GM21381 (cell line): ENCODE data around the gene CRK.
A peak's percentile ranks its signal among the peaks of the same experiment; 100 is the strongest.
"Not testable (repeated sequence)": the region's sequence is repeated elsewhere in the genome, so short reads cannot be mapped to it uniquely, and the experiment has no call there.

Source experiments
- ATAC-seq: cut with Tn5 transposase; IDR thresholded peaks from one replicate; pipeline ENCODE4 v1.9.1; 2021; ENCODE audit warnings: mild to moderate bottlenecking, moderate library complexity; ENCODE audit not compliant: unreplicated experiment

The CRK gene

DNA sequence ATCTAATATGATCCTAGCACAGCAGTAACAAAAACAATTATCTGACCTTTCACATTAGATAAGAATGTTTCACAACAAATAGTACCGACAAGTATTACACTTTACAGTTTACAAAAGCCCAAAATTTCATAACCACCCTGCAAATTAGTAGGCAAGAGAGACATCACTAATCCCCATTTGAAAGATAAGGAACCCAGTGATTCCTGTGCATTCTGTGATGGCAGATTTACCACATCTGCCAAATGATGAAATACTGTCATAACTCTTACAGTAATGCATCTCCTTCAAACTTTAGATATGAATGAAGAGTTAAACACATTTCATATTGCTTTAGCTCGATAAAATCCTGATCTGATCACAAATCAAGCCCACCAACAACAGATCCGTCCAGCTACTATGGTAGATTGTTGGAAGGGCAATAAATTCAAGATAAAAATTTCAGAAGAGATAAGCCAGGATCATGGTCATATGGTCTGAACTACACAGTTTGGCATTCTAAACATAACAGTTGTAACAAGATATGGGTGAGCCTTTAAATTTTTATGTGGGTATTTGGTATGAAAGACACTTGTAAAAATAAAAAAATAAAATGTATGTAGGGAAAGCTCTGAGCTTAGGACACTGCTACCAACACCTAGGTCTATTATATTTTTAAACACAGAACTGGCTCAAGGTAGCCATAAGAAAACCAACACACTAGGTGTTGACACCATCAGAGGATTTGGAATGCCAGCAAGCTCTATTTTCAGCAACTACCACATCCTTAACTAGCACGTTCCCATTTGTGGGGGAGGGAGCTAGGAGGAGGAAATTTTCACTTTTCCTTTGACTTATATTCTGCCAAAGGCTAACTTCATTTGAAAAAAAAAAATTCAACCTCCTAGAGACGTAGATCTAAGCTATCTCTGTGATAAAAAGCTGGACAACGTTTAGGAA, 65.3 kb downstream of the CRK start:
- no peak for ATAC-seq

DNA sequence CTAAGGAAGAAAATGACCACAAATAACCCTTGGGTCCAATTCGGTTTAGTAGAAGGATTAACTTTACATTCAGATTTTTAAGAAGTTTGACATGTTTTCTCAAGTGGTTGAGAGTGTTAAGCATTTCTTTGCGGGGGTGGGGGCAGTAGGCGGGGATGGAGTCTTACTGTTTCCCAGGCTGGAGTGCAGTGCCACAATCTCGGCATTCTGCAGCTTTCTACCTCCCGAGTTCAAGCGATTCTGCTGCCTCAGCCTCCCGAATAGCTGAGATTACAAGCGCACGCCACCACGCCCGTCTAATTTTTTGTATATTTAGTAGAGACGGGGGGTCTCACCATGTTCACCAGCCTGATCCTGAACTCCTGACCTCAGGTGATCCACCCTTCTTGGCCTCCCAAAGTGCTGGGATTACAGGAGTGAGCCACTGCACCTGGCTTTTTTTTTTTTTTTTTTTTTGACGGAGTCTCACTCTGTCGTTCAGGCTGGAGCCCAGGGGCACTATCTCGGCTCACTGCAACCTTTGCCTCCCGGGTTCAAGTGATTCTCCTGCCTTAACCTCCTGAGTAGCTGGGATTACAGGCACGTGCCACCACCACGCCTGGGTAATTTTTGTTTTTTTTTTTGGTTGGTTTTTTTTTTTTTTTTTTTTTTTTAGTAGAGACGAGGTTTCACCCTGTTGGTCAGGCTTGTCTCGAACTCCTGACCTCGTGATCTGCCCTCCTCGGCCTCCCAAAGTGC, 68.4 kb downstream of the CRK start:
- not testable (repeated sequence) for ATAC-seq

DNA sequence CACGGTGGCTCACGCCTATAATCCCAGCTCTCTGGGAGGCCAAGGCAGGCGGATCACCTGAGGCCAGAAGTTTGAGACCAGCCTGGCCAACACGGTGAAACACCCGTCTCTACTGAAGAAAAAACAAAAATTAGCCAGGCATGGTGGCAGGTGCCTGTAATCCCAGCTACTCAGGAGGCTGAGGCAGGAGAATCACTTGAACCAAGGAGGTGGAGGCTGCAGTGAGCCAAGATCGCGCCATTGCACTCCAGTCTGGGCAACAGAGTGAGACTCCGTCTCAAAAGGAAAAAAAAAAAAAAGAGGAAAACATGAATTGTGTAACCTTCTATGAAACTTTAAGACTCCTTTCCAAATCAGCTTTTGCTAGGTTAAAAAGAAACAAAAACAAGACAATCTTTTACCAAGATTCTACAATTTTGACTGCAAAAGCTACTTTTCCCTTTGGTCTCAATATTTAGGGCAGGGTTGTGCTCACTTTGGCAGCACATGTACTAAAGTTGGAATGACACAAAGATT, 69.3 kb downstream of the CRK start:
- not testable (repeated sequence) for ATAC-seq

DNA sequence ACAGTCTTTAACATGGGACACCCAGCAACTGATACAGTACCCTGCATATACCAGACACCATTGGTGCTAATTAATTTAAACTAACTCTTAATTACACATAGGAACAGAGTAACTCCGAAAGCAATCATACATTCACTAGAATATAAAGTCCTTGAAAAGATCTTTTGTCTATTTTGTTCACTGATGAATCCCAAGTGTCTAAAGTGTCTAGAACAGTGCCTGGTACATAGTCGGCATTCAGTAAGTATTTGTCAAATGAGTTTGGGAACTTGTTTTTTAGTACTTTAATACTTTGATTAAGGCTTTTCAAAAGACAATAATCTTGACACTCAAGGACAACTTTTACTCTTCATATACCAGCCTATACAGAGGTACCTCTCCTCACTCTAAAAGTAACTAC, 69.8 kb downstream of the CRK start:
- no peak for ATAC-seq

DNA sequence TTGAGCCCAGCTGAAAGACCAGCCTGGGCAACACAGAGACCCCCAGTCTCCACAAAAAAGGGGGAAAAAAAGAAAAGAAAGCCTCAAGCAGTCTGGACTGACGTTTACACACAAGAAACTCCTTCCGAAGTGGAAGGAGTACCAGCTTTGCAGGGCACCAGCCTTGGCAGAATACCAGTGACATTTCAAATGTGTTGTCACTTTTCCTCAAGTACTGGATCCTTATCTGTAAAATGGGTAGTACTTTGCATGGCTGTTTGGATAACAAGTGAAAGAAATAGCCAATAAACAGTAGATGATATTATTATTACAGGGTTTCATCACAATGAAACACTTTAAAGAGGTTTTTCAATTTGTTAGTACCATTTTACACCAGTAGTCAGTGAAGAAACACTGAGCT, 70.2 kb downstream of the CRK start:
- ATAC-seq, result no peak

DNA sequence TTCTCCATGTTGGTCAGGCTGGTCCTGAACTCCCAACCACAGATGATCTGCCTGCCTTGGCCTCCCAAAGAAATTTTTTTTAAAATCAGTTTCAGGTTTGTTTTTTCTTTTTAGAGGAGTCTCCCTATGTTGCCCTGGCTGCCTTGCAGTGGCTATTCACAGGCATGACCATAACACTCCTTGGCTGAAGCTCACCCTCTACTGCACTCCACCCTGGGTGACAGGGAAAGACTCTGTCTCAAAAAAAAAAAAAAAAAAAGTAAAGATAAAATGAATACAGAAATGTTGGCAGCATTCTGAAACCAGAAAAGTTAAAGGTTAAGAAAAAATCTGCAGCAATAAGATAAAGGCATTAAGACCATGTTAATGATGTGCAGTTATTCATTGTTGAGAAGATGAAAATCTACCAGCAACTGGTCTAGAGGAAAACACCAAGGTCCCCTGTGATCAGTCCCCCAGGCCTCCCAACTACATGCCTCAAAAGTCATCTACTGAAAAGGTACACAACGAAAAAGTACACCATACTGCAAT, 71.1 kb downstream of the CRK start:
- ATAC-seq, result no peak

DNA sequence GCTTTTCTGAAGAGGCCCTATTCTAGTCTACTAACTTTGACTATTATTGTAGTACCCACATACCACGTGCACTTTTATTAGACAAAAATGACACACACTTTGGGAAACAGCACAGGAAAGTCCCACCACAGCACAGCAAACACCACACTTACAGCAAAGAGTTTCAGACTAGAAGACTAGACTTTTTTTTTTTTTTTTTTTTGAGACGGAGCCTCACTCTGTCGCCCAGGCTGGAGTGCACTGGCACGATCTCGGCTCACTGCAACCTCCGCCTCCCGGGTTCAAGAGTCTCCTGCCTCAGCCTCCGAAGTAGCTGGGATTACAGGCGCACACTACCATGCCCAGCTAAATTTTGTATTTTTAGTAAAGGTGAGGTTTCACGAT, 76.1 kb downstream of the CRK start:
- ATAC-seq, result no peak

DNA sequence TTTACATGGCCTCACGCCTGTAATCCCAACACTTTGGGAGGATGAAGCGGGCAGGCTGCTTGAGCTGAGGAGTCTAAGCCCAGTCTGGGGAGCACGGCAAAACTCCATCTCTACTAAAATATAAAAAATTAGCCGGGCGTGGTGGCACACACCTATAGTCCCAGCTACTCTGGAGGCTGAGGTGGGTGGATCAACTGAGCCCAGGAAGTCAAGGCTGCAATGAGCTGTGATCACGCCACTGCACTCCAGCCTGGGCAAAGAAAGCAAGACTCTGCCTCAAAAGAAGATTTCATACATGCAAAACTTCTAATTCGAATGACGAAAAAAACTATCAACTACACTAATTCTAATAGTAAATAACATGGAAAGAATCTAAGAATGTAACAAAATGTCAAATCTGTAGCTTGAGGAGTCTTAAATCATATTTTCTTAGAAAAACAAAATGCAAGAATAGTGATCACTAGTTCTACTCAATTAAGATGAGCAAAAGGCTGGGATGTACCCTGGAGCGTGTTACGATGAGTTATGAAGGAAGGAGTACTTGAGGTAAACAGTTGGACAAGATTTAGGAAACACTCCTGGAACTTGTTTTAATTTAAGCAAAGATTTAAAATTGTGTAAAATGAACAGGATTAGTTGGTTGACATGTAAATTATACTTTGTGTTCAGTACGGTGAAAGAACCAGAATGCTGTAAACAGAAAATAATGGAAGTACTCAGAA, 76.7 kb downstream of the CRK start:
- no peak for ATAC-seq

DNA sequence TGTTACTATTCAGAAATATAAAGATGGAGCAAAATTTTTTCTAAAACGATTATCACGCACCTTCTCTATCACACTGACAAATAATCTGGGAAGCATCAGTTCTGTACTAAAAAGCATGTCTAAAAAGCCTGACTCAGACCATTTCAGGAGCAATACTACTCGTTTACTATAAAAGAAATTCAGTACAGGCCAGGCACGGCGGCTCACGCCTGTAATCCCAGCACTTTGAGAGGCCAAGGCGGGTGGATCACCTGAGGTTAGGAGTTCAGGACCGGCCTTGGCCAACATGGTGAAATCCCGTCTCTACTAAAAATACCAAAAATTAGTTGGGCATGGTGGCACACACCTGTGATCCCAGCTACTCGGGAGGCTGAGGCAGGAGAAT, 77.6 kb downstream of the CRK start:
- ATAC-seq, result not testable (repeated sequence)

DNA sequence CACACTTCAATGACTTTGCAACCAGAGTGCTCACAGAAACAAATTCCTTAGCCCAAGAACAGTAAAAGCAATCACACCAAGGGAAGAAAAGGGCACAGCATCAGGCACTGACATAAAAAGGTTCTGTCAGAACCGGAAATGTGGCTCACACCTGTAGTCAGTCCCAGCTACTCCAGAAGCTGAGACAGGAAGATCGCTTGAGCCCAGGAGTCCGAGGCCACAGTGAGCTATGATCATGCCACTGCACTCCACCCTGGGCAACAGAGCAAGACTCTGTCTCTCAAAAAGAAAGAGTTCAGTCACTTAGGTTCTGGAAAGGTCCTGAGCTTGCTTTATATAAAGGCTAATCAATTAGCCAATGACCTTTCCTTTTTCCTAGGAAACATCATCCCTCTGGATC, 78.7 kb downstream of the CRK start:
- ATAC-seq, result no peak

DNA sequence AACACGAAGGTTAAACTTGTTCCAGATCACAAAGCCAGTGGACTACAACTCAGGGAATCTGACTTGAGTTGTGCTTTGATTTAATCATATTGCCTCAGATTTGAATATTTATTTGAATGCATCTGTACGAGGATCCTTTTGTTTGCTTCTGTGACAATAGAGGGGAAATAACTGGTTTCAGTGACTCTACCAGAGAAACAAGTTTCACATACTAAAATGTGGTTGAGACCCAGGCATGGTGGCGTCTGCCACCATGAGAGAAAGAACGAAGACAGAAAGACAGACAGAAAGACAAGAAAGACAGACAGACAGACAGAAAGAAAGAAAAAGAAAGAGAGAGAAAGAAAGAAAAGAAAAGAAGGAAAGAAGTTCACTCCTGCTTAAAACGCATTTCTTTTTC, 80.0 kb downstream of the CRK start:
- no peak for ATAC-seq

DNA sequence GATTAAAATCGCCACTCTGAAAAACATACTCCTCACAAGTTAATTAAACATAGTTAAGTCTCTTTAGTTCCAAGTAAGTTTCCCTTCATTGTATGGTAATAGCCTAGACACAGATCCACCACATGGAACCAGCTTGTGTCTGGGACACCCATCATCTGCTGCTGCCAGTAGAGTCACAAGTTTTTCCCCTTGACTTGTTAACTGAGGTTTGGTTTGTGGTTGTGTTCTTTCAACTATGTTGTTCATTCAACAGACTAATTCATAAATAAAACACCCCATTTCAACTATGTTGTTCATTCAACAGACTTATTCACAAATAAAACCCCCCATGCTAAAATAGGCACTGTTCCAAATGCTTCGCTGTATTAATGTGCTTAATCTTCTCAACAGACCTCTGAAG, 80.4 kb downstream of the CRK start:
- no peak for ATAC-seq

DNA sequence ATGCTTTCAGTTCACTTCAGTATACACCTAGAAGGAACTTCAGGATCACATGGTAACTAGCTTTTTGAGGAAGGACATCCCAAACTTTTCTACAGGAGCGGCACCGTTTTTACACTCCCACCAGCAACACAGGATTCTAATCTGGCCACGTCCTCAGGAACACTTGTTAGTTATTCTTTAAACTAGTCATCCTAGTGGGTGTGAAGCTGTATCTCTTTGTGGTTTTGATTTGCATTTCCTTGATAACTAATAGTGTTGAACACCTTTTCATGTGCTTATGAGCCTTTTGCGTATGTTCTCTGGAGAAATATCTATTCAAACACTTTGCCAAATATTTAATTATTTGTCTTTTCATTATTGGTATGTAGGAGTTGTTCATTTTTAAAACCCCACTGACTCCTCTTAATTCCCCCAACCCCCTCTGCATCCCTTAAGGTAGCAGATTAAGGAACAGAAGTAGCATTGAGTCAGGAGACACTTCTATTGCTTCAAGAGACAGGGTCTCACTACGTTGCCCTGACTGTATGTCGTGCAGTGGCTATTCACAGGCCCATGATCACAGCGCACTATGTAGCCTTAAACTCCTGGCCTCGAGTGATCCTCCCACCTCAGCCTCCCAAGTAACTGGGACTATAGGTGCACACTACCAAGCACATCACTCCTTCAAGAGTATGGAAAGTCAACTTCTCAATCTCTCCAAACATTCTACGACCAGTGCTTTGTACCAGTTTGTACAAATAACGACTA, 81.4 kb downstream of the CRK start:
- peak; percentile 45 for ATAC-seq

DNA sequence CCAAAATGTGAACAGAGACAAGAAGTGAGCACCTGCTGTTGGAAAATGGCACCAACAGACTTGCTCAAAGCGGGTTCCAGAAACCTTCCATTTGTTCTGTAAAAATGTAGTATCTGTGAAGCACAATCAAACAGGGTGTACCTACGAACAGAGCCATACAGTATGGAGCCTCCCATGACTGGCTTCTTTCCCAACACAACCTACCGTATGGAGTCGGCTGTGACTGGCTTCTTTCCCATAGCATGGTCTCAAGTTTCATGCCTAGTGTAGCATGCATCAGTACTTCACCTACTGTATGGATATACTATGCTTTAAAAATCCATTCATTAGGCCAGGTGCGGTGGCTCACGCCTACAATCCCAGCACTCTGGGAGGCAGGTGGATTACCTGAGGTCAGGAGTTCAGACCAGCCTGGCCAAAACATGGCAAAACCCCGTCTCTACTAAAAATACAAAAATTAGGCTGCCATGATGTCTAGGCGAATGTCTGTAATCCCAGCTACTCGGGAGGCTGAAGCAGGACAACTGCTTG, 82.3 kb downstream of the CRK start:
- no peak for ATAC-seq

DNA sequence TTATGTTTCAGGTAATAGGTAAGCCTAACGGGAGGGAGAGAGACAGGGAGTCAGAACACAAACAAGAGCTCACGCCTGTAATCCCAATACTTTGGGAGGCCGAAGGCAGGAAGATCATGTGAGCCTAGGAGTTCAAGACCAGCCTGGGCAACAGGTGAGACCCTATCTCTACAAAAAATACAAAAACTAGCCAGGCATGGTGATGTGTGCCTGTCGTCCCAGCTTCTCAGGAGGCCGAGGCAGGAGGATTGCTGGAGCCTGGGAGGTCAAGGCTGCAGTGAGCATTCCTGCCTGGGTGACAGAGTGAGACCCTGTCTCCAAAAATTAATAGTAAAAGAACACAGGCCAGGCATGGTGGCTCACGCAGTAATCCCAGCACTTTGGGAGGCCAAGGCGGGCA, 83.4 kb downstream of the CRK start:
- ATAC-seq, result no peak

DNA sequence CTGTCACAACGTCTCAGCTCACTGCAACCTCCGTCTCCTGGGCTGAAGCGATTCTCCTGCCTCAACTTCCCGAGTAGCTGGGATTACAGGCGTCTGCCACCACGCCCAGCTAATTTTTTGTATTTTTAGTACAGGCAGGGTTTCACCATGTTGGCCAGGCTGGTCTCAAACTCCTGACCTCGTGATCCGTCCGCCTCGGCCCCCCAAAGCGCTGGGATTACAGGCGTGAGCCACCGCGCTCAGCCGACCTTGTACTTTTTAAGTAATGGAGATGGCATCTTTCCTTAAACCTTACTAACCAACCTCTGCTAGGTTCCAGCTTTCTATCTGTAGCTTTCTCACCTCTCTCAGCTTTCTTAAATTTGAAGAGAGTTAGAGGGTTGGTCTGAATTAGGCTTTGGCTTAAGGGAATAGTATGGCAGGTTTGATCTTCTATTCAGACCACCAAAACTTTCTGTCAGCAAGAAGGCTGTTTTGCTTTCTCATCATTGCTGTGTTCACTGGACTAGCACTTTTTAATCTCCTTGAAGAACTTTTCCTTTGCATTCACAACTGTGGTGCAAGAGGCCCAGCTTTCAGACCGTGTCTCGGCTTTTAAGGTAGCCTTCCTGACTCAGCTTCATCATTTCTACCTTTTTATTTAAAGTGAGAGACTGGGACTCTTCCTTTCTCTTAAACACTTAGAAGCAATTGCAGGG, 84.0 kb downstream of the CRK start:
- no peak for ATAC-seq
